GM18951 (cell line): Measurements from ENCODE around the gene TECPR2.
"Not testable (repeated sequence)": the region's sequence is repeated elsewhere in the genome, so short reads cannot be mapped to it uniquely, and the experiment has no call there.

ENCODE experiments used
- POLR2A ChIP-seq: IDR thresholded peaks from 4 replicates; pipeline ENCODE4 v1.6.1; 2011; ENCODE audit warnings: mild to moderate bottlenecking; ENCODE audit not compliant: insufficient read length, insufficient read depth; ENCODE audit errors: extremely low read depth
- in situ Hi-C: fragments of 300-500 bp; cut with MboI; formaldehyde crosslinking; loops from one replicate; pipeline ENCODE4 v1.12.0; 2022; ENCODE audit warnings: low sequenced_read_pairs, mixed read lengths, inconsistent platforms; ENCODE audit not compliant: unreplicated experiment

TECPR2 gene

GRCh38 chr14:102528431-102529170 is 165.9 kb downstream of the TECPR2 start:
- TF ChIP-seq POLR2A = no peak
- in situ Hi-C loops = no loop called here

- no peak for TF ChIP-seq POLR2A
- in situ Hi-C loops = no loop called here
Measured at GRCh38 chr14:102530828-102531478, 168.2 kb downstream of the TECPR2 start.

GRCh38 chr14:102532204-102532658 is 169.5 kb downstream of the TECPR2 start:
- in situ Hi-C loops = no loop called here
- TF ChIP-seq POLR2A = no peak

GRCh38 chr14:102537981-102538601 is 175.3 kb downstream of the TECPR2 start:
- no peak for TF ChIP-seq POLR2A
- in situ Hi-C loops = no loop called here

- in situ Hi-C loops = no loop called here
- no peak for TF ChIP-seq POLR2A
Measured at GRCh38 chr14:102538602-102539543, 176.1 kb downstream of the TECPR2 start.

GRCh38 chr14:102539544-102540314 is 177.0 kb downstream of the TECPR2 start:
- no peak for TF ChIP-seq POLR2A
- in situ Hi-C loops = no loop called here

- TF ChIP-seq POLR2A = no peak
- in situ Hi-C loops = no loop called here
Measured at GRCh38 chr14:102540315-102541028, 177.7 kb downstream of the TECPR2 start.

GRCh38 chr14:102541029-102541491 is 178.3 kb downstream of the TECPR2 start:
- in situ Hi-C loops = not testable (repeated sequence)

- in situ Hi-C loops = no loop called here
- TF ChIP-seq POLR2A = no peak
Measured at GRCh38 chr14:102541771-102542170, 179.0 kb downstream of the TECPR2 start.

- in situ Hi-C loops = no loop called here
- TF ChIP-seq POLR2A = no peak
Measured at GRCh38 chr14:102544046-102544746, 181.5 kb downstream of the TECPR2 start.
